GM12892 (cell line): ENCODE data around the gene SATB1. TPM values are rescaled to one million over a fixed set of nuclear protein-coding genes. Genes with fewer than 3 reads are reported as not detected.
"Not testable (repeated sequence)": the region's sequence is repeated elsewhere in the genome, so short reads cannot be mapped to it uniquely, and the experiment has no call there.

Source experiments
- DNase-seq: peaks from one replicate; pipeline ENCODE4 v3.0.0; 2011; ENCODE audit not compliant: insufficient read length
- FAIRE-seq: peaks from 2 replicates; lab custom pipeline; 2011; peaks lifted over from hg19 to GRCh38; lab: Jason Lieb, UNC
- POLR2A ChIP-seq: IDR thresholded peaks from 2 replicates; pipeline ENCODE4 v1.6.1; 2011; ENCODE audit warnings: low read depth, low read length, control low read depth
- POLR2AphosphoS5 ChIP-seq: IDR thresholded peaks from 2 replicates; pipeline ENCODE4 v1.6.1; 2011; ENCODE audit warnings: low read depth, low read length, control low read depth
- TAF1 ChIP-seq: IDR thresholded peaks from 2 replicates; pipeline ENCODE4 v1.6.1; 2011; ENCODE audit warnings: low read depth, mild to moderate bottlenecking, control low read depth, low read length, borderline replicate concordance
- polyA plus RNA-seq: library from polyadenylated mRNA; unstranded; fragments of >200 nt; gene quantifications from one replicate; pipeline ENCODE4 v1.2.1, GENCODE V29; 2012; ENCODE audit warnings: missing spikeins, inconsistent platforms; ENCODE audit not compliant: missing spikeins

Gene SATB1
- polyA plus RNA-seq = 0.08 TPM

DNA sequence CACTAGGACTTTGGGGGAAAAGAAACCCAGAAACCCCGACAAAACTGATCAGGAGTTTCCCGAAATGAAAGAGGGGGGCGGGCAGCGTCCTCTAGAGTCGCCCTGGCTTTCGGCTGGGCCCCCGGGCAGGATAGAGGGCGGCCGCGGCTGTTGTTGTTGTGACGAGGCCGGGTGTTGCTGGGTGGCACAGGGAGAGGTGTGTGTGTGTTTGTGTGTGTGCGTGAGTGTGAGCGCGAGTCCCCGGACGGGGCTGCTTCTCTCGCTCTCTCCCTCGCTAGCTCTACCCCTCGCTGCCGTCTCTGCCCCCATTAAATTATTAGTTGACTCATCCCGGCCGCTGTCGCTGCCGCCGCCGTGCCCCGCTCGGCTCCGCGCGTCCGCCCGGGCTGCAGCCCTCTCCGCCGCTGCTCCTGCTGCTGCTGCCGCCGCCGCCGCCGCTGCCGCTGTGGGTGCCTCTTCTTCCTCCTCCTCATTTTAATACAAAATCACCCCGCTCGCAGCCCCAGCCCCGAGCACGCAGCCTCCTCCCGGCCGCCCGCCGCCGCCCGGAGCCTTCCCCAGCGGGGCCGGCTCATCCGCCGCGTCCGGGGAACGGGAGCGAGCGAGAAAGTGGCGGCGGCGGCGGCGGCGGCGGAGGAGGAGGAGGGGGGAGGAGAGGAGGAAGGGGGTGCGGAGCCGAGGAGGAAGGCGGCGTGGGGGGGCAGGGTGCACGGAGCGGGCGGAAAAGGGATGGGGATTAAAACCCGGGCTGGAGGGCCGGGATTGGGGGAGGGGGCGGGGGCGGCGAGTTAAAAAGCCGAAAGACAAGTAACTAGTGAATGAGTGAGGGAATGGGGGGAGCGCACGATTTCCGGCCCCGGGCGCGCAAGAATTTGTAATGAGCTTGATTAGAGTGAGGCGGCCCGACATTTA lies at the start of gene SATB1:
SATB1 (minus strand) TSS at position 611 of the 912 bp plus-strand sequence. CDS start 4,372 bp downstream, outside the sequence.
- no peak for DNase-seq

DNA sequence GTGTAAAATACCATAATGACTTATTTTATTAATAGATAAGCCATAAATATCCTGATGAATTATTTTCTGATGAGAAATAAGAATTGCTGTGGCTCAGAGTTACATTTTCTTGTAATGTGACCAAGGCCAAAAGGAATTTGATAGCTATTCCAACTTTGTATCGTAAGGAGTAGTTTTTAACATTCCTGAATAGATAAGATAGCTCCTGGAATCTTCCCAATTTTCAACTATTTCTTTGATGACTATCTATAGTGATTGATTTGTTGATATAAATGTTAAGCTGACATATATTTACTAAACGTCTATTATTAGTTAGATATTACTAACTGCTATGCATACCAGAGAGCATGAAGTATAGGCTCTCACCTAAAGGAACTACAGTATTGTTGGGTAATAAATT lies 49.1 kb upstream of the SATB1 start:
- TF ChIP-seq POLR2AphosphoS5 = no peak
- no peak for TF ChIP-seq POLR2A
- no peak for TF ChIP-seq TAF1
- FAIRE-seq (no peak), DNase-seq (no peak)

More for the DNA sequence above, at the start of gene SATB1:
- FAIRE-seq = peak; percentile 70
- TF ChIP-seq POLR2AphosphoS5 (no peak), TAF1 (no peak), POLR2A (no peak)

DNA sequence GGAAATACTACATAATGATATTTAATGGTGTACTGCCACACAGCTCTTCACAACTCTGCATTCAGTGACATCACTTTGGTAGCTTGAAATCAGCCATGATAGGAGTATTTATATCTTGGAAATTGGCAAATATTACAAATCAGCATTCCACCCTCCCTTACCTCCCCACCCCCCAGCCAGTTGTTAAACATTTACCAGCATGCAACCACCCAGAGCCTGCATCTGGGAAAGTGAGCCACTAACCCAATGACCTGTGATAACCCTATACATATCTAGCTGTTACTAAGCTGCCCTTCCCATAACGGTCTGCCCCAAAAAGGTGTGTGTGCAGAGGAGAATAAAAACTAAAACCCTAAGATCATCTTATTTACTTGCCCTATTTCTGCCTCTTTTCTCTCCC lies 44.6 kb upstream of the SATB1 start:
- TF ChIP-seq TAF1 (no peak), POLR2AphosphoS5 (no peak), POLR2A (no peak)
- DNase-seq (no peak), FAIRE-seq (no peak)

DNA sequence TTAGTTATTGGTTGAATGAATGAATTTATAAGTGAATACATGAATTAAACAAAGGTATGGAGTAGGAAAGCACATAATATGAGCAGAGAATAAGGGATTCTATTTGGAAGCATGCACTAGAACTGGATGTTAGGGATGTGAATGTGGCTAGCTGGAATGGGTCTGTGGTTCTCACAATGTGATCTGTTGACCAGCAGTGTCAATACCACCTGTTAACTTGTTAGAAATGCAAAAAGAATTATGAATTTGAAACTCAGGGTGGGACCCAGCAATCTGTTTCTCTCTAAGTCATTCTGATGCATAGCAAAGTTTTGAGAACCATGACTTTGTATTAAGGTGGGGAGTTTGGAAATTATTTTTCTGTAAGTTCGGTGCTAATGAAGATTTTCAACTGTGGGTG lies 41.0 kb upstream of the SATB1 start:
- DNase-seq = no peak
- no peak for TF ChIP-seq TAF1
- TF ChIP-seq POLR2AphosphoS5 = no peak
- TF ChIP-seq POLR2A = no peak
- no peak for FAIRE-seq

- DNase-seq (no peak), FAIRE-seq (no peak)
- TF ChIP-seq TAF1 (no peak), POLR2A (no peak), POLR2AphosphoS5 (no peak)
These were observed 29.6 kb upstream of the SATB1 start for GRCh38 chr3:18454766-18455165.

DNA sequence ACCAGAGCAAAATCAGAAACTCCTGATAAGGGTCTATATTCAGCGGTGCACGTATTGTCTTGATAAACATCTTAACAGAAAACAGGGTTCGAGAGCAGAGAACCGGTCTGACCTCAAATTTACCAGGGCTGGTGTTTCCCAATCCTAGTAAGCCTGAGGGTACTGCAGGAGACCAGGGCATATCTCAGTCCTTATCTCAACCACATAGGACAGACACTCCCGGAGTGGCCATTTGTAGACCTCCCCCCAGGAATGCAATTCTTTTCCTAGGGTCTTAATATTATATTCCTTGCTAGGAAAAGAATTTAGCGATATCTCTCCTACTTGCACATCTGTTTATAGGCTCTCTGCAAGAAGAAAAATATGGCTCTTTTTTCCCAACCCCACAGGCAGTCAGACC lies 24.5 kb upstream of the SATB1 start:
- not testable (repeated sequence) for FAIRE-seq, DNase-seq

- no peak for FAIRE-seq
- TF ChIP-seq TAF1 (no peak), POLR2AphosphoS5 (no peak), POLR2A (no peak)
- no peak for DNase-seq
These were observed 22.6 kb upstream of the SATB1 start for GRCh38 chr3:18447720-18448119.

GRCh38 chr3:18446149-18446825 lies 21.1 kb upstream of the SATB1 start:
- TF ChIP-seq POLR2A = no peak
- TF ChIP-seq POLR2AphosphoS5 = no peak
- no peak for TF ChIP-seq TAF1
- FAIRE-seq (no peak), DNase-seq (no peak)

DNA sequence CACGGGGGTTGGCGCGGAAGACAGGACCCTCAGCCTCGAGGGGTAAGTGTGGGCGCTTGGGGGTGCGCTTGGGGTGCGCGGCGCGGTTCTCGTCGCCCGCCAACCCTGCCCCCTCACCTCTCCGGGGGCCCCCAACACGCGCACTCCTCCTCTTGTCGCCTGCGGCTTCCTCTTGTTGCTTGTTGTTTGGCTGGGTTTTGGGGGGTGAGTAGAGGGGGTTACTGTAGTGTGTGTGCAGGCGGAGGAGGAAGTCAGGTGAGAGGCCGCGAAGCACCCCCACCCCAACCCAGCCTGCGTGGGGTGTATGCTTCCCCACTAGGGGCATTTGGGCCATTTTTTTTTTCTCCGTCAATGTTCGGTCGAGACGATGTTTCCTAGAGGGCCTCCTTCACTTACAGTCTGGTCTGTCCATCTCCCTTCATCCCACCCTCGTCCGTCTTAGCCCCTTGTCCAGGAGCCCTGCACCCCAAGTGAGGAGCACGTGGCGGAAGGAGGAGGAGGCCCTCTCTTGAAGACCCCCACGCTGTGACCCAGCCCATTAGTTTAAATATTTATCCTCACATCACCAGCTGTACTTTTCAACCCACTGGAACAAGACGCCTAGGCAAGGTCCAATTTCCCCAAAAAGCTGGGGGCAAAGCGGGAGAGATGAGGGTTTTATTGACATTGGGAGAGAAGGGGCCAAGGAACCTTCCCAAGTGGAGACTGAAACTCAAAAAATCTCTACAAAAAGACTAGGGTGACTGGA lies 20.4 kb upstream of the SATB1 start:
- TF ChIP-seq POLR2AphosphoS5 (no peak), POLR2A (no peak), TAF1 (no peak)
- no peak for FAIRE-seq
- DNase-seq = no peak

DNA sequence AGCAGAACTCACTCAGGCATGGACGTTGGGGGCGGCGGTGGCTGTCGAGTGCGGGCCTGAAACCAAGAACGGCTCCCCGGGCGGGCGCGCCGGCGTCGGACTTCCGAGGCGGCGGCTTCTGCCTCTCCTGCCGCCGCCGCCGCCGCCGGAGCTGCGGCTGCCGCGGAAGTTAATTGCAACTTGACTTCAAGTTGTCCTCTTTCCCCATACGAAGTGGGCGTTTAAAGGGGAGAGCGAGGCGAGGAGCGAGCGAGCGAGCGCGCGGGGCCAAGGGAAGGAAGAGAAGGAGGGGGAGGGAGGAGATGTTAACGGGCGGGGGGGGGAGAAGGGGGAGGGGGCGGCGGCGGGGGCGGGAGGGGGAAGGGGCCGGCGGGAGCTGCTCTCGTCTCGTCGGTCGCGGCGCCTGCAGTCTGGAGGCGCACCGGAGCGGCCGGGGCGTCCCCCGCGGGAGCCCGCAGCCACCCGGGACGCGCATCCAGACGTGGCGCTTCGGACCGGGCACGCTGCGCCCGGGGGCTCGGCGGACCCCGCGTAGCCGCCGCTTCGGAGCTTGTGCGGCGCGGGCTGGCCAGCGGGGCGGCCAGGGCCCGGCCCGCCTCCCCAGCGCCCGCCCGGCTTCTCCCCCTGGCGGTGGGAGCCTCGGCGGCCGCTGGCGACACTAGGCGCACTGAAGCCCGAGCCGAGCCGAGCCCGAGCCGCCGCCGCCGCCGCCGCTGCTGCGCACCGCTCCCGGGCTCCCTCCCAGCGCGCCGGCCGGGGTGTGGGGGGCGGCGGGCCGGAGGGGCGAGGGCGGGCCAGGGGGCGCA lies 19.7 kb upstream of the SATB1 start:
- DNase-seq (peak; percentile 46), FAIRE-seq (no peak)
- no peak for TF ChIP-seq POLR2AphosphoS5
- no peak for TF ChIP-seq TAF1
- no peak for TF ChIP-seq POLR2A
